GM12891 (cell line): ENCODE measurements around the gene FURIN.

ENCODE experiments used
- PAX5 ChIP-seq: IDR thresholded peaks from 2 replicates; pipeline ENCODE4 v1.6.1; 2011; ENCODE audit warnings: low read length, moderate library complexity, mild to moderate bottlenecking; ENCODE audit not compliant: insufficient read depth, severe bottlenecking
- POLR2A ChIP-seq: IDR thresholded peaks from 2 replicates; pipeline ENCODE4 v1.6.1; 2011; ENCODE audit warnings: low read depth, low read length, control low read depth
- POLR2AphosphoS5 ChIP-seq: IDR thresholded peaks from 2 replicates; pipeline ENCODE4 v1.6.1; 2011; ENCODE audit warnings: low read depth, low read length, control low read depth

- no peak for TF ChIP-seq POLR2AphosphoS5
- TF ChIP-seq PAX5, result no peak
- no peak for TF ChIP-seq POLR2A
Observed at GRCh38 chr15:90895571-90896117, 27.3 kb downstream of the FURIN start.
